GM12873 (cell line): ENCODE measurements around the gene RNF19B.

Experiments used
- CTCF ChIP-seq: IDR thresholded peaks from 2 replicates; pipeline ENCODE4 v1.5.1; 2012; ENCODE audit warnings: low read depth, mild to moderate bottlenecking, moderate library complexity, low read length, control low read depth; ENCODE audit not compliant: insufficient read depth; ENCODE audit errors: missing control alignments

RNF19B gene

GRCh38 chr1:33000427-33001026, 35.9 kb upstream of the RNF19B start:
- TF ChIP-seq CTCF, result no peak

- no peak for TF ChIP-seq CTCF
Measured at GRCh38 chr1:32998997-32999396, 34.4 kb upstream of the RNF19B start.

GRCh38 chr1:32998064-32998463, 33.5 kb upstream of the RNF19B start:
- no peak for TF ChIP-seq CTCF

- no peak for TF ChIP-seq CTCF
Measured at GRCh38 chr1:32997381-32997891, 32.8 kb upstream of the RNF19B start.

GRCh38 chr1:32992489-32993323, 28.1 kb upstream of the RNF19B start:
- no peak for TF ChIP-seq CTCF

GRCh38 chr1:32991819-32992488, 27.3 kb upstream of the RNF19B start:
- TF ChIP-seq CTCF, result no peak

GRCh38 chr1:32991386-32991785, 26.8 kb upstream of the RNF19B start:
- no peak for TF ChIP-seq CTCF
